SK-MEL-5 (cell line): ENCODE measurements around the gene XRCC4. TPM values are rescaled to one million over a fixed set of nuclear protein-coding genes. Genes with fewer than 3 reads are reported as not detected.
"Not testable (repeated sequence)": the region's sequence is repeated elsewhere in the genome, so short reads cannot be mapped to it uniquely, and the experiment has no call there.

ENCODE experiments used
- DNase-seq: peaks from one replicate; pipeline ENCODE4 v3.0.0-alpha.2; 2016; ENCODE audit warnings: low read depth, low spot score
- in situ Hi-C: cut with HindIII; loops from 2 replicates; pipeline ENCODE4 v1.10.0; 2016; ENCODE audit warnings: low sequenced_read_pairs, high pct_unique_total_duplicates, low pct_unique_long_range_greater_than_20kb
- total RNA-seq: library from RNA; depleted of rRNA; stranded (reverse); fragments of >200 nt; shearing (Covaris generic); gene quantifications from 2 replicates; pipeline ENCODE4 v1.2.3, GENCODE V29; 2014

XRCC4 gene
- total RNA-seq, 1 experiment from 2014 or later: 21.1 TPM

GRCh38 chr5:83348281-83348780, 271.0 kb downstream of the XRCC4 start:
- DNase-seq: no peak
- in situ Hi-C loops: no loop called here

DNA sequence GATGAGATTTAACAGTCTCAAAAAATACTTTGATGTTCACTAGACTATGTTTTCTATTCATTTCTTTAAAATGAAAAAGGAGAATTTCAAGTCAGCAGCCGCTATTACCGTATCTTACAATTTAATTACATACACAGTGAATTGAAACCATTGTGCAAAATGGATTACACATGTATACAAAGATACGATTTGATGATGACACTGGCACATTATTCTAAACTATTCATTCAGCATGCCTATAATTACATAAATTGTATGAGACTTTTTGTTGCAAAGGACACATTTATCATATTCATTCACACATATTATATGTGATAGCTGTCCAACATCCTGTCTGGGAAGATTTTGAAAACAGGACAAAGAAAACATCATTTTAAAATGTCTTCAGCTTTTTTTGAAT, 275.9 kb downstream of the XRCC4 start:
- in situ Hi-C loops: no loop called here
- peak; percentile 54 for DNase-seq

DNA sequence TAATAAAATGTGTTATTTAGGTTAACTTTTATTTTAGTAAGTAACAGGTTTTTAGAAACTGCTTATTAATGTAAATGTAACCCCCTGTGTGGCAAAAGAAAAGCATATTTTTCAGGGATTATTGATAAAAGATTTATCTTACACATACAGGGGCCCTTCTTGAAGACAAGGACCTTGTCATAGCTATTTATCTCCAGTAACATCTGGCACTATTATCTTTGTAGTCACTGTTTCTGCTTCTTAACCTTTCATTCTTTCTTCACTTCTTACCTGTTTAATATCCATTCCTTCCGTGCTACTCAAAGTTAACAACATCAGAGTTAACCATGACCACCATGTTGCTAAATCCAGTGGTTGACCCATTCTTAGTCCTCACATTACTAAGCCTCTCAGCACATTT, 276.4 kb downstream of the XRCC4 start:
- in situ Hi-C loops: no loop called here
- no peak for DNase-seq

DNA sequence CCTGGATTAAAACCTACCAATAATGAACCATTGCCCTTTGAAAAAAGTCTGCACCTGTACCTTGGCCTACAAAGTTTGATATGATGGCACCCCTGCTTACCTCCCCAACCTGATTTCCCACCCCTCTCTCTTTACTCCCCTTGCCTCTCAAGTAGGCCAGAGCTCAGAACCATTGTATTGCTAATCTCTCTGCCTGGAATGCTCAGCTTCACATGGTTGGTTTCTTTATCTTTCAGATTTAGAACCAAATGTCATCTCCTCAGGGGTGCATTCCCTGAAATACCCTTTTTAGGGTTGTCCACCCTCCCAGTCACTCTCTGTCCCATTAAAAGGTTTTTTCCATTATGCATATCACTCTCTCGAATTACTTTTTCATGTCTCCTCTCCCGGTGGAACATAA, 277.6 kb downstream of the XRCC4 start:
- no peak for DNase-seq
- in situ Hi-C loops: no loop called here

GRCh38 chr5:83355482-83356014, 278.2 kb downstream of the XRCC4 start:
- DNase-seq, in situ Hi-C loops: not testable (repeated sequence)

- peak; percentile 79 for DNase-seq
- in situ Hi-C loops: no loop called here
These were observed 280.4 kb downstream of the XRCC4 start for GRCh38 chr5:83357621-83358231.

DNA sequence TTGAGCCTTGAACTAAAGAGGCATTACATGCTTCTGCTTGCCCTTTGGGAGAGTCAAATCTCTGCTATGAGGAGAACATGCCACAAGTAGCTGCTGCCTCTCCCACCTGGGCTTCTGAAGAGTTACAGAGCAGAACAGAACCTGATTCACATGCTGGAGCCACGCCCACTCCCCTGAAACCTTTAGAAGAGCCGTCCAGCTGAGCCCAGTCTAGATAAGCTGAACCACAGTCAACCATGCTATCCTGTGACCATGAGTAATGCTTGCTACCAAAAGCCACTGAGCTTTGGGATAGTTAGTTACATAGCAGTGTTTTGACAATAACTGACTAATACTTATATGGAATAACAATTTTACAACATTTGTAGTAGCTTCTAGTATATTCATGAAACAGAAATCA, 283.2 kb downstream of the XRCC4 start:
- in situ Hi-C loops: no loop called here
- no peak for DNase-seq

GRCh38 chr5:83362526-83362925, 285.2 kb downstream of the XRCC4 start:
- in situ Hi-C loops: no loop called here
- DNase-seq: no peak

GRCh38 chr5:83363111-83363885, 286.0 kb downstream of the XRCC4 start:
- in situ Hi-C loops: no loop called here
- no peak for DNase-seq

- peak; percentile 67 for DNase-seq
- in situ Hi-C loops: no loop called here
These were observed 286.5 kb downstream of the XRCC4 start for GRCh38 chr5:83363886-83364275.

- no peak for DNase-seq
- in situ Hi-C loops: no loop called here
These were observed 287.3 kb downstream of the XRCC4 start for GRCh38 chr5:83364312-83365299.

DNA sequence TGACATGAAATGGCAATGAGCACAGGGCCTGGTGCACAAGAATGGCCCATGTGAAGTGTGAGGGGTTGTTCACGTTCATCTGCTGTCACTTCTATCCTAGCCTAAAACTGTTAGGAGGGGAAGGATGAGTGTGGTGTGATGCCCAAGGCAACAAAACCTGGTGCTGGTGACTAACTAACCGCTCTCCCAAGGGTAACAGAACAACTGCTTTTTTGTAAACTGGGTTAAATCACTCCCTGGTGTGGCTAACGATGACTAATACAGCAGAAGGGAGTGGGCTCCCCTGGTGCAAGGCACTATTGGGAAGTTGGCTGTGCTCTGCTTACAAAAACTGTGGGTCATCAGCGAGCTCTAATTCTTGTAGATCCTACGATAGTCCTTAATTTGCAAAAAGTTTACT, 291.0 kb downstream of the XRCC4 start:
- DNase-seq: peak; percentile 95
- in situ Hi-C loops: no loop called here

DNA sequence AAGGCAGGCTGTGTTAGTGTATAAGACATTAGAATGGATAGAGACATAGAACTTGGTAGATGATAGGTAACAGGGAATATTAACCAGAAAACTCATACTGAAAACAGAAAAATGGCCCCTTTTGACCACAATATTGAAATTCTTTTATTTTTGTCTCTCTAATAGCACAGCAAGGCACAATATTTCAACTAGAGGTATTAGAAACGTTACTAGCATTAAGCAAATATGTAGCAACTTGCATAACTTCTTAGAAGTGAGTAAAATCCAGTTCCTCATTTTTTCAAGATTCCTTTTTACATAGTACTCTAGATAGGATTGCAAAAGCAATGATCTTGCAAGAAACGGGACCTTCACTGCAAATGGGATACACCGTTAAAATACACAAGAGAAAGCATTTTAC, 291.5 kb downstream of the XRCC4 start:
- in situ Hi-C loops: no loop called here
- no peak for DNase-seq

- DNase-seq: no peak
These were observed 293.6 kb downstream of the XRCC4 start for GRCh38 chr5:83370957-83371356.

GRCh38 chr5:83371726-83372125, 294.4 kb downstream of the XRCC4 start:
- in situ Hi-C loops: no loop called here
- no peak for DNase-seq

More at GRCh38 chr5:83370957-83371356, 293.6 kb downstream of the XRCC4 start:
- in situ Hi-C loops: no loop called here

GRCh38 chr5:83374547-83374946, 297.2 kb downstream of the XRCC4 start:
- DNase-seq: no peak
- in situ Hi-C loops: no loop called here

- DNase-seq: no peak
- in situ Hi-C loops: no loop called here
These were observed 297.9 kb downstream of the XRCC4 start for GRCh38 chr5:83375049-83375745.
